Activated CD4-positive, alpha-beta T cell treated with anti-CD3 and anti-CD28 coated beads for 48 hours (primary cell): ENCODE results near the gene ECD.

Experiments used
- DNase-seq: peaks from one replicate; pipeline ENCODE4 v3.0.0-alpha.2; 2020

The ECD gene

DNA sequence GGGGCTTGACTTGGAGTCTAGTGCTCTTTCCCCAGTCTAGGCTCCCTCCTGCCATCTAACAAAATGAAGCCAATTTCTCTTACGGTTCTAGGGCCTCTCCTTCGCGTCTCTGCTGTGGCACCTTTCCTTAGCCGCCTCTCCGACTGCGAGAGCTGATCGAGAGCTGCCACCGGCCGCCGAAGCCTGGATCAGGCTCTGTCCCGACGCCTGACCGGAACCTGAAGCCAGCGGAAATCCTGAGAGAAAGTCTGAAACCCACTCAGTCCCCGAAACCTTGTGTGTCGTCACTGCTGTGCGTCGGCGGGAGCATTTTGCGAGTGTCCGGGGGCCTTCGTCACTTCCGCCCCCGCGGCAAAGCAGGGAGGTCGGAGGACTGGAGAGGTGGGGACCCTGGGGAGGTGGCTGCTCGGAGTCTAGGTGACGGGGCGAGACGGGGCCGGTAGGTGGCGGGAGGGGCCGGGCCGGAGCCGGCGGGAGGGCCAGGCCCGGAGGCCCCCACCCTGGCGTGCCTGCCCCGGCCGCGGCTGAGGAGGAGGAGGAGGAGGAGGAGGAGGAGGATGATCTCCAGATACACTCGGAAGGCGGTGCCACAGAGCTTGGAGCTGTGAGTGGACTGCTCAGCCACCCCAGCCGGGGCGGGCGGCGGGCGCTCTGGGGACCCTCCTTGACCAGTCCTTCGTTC, at the start of gene ECD, which contains the start of gene FAM149B1:
Gene ECD (minus strand): TSS at position 226 of the 682 bp plus-strand sequence. CDS start 4,071 bp downstream, outside the sequence.
Gene FAM149B1 (plus strand): TSS at position 337 of the 682 bp plus-strand sequence. CDS start 221 bp downstream, at position 558.
- peak; percentile 96 for DNase-seq

DNA sequence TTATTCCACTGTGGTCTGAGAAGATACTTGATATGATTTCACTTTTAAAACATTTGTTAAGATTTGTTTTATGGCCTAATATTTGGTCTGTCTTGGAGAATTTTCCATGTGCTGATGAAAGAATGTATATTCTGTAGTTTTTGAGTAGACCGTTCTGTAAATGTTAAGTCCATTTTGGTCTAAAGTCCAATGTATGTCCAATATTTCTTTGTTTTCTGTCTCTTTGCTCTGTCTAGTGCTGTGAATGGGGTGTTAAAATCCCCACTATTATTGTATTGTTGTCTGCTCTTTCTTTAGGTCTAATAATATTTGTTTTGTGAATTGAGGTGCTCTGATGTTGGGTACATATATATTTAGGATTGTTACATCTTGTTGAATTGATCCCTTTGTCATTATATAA, 47.9 kb upstream of the ECD start:
- no peak for DNase-seq

DNA sequence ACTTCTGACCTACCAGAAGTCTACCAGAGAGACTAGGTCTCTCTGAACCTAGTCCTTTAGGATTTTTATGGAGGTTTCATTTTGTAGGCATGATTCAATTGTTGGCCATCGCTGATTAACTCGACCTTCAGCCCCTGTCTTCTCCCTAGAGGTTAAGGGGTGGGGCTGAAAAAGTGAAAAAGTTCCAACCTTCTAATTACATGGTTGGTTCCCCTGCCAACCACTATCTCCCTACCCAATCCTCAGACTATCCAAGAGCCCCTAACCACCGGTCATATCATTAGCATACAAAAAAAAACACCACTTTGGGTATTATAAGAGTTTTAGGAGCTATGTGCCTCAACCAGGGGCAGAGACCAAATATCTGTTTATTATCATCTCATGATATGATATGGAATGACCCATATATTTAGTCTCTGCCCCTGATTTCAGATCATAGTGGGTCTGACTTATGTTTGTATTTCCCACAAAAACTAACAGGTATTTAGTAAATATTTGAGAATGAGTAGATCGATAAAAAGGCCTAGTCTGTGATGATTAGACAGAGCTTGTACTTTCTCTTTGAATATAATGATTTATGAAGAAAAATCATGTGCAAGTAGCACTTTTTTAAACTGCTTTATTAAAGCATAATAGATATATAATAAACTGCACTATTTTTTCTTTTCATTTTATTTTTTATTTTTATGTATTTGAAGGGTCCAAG, 43.5 kb upstream of the ECD start:
- no peak for DNase-seq

DNA sequence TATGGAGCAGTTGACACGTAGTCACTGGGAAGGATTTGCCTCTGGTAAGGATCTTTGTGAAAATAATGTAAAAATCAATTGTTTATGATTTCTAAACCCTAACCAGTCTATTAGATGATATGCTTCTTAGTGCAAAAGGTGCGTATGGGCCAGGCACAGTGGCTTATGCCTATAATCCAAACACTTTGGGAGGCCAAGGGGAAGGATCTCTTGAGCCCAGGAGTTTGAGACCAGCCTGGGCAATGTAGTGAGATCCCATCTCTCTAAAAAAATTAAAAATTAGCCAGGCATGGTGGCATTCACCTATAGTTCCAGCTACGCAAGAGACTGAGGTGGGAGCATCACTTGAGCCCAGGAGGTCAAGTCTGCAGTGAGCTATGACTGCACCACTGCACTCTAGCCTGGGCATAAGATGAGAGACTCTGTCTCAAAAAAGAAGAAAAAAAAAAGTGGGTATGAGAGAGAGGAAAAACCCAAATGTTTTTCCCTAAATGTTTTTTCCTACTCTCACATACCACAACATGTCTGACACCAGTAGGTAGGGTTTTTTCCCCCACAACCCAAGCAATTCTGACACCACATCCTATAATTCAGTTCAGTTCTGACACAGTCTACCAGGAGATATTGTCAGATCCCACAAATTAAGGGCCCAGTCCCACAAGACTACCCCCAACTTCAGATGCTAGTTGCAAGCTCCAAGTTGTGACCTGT, 42.7 kb upstream of the ECD start:
- DNase-seq = no peak

DNA sequence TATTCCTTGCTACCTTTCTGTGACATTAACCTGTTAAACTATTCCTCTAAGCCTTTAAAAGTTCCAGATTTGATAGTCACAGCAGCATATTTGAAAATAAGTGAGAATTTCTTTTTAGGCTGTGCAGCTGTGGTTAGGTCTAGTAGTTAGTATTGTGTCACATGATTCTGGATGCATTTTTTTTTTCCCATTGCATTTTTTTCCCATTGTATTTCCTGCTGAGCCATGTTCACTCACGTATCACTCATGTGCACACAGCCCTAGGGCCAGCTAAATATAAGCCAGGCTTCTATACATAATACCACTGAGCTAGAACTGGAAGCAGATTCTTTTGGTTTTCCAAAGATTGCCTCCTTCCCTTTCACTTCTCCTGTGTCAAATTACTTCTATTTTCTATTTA, 41.9 kb upstream of the ECD start:
- no peak for DNase-seq

DNA sequence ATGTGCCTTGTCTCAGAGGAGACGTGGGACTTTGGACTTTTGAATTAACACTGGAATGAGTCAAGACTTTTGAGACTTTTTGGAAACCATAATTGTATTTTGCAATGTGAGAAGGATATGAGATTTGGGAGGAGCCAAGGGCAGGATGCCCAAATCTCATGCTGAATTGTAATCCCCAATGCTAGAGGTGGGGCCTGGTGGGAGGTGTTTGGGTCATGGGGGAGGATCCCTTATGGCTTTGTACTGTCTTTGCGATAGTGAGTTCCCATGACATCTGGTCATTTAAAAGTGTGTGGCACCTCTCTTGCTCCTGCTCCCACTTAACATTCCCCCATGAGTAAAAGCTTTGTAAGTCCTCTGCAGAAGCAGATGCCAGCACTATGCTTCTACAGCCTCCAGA, 40.1 kb upstream of the ECD start:
- no peak for DNase-seq

DNA sequence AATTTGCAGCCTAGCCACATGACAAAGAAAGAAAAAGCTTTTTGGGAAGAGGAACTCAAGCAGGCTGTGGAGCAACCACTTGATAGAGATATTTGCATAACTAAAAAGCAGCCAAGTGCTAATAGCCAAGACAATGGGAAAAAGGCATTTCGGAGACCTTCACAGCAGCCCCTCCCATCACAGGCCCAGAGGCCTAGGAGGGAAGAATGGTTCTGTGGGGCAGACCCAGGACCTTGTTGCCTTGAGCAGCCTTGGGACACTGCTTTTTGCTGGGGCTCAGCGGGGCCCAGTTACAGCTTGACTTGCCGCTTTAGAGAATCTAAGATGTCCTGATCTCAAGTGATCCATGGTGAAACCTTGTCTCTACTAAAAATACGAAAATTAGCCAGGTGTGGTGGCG, 38.6 kb upstream of the ECD start:
- DNase-seq = no peak

DNA sequence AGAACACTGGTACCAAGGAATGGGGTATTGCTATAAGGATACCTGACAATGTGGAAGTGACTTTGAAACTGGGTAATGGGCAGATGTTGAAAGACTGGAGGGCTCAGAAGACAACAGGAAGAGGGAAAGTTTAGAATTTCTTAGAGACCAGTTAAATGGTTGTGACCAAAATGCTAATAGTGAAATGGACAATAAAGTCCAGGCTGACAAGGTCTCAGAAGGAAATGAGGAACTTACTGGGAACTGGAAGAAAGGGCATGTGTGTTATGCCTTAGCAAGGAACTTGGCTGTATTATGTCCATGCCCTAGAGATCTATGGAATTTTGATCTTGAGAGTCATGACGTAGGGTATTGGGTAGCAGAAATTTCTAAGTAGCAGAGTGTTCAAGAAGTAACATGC, 38.1 kb upstream of the ECD start:
- no peak for DNase-seq

DNA sequence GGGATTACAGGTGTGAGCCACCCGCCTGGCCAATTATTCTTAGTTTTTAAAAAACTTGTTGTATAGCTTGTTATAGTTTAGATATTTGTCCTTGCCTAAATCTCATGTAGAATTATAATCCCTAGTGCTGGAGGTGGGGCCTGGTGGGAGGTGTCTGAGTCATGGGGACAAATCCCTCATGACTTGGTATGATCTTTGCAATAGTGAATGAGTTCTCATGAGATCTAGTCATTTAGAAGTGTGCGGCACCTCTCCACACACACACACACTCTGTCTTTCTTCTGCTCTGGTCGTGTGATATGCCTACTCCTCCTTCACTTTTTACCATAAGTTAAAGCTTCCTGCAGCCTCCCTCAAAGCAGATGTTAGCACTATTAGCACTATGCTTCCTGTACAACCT, 37.3 kb upstream of the ECD start:
- DNase-seq = no peak

DNA sequence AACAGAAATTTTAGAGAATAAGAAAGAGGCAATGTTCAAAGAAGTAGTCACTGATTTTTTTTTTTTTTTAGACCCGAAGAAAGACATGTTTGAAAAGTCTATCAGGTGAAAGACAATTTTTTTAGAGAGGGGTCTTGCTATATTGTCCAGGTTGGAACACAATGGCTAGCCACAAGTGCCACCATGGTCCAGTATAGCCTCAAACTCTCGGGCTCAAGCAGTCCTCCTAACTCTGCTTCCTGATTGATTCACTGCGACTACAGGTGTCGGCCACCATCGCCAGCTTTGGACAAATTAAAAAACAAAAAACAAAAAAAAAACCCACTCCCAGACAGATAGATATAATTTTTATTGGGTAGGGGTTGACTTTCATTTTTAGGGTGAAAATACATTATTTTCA, 22.4 kb upstream of the ECD start:
- no peak for DNase-seq

DNA sequence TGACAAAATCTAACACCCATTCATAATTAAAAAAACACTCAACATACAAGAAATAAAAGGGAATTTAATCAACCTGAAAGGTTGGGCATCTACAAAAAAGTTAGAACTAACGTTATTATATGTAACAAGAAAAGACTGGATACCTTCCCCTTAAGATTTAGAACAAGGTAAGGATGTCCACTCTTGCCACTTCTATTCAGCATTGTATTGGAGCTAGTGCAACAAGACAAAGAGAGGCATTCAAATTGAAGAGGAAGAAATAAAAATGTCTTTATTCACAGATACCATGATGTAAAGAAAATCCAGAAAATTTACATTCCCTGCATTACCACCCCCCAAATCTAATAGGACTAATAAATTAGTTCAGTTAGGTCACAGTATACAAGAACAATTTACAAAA, 18.5 kb upstream of the ECD start:
- DNase-seq = no peak

DNA sequence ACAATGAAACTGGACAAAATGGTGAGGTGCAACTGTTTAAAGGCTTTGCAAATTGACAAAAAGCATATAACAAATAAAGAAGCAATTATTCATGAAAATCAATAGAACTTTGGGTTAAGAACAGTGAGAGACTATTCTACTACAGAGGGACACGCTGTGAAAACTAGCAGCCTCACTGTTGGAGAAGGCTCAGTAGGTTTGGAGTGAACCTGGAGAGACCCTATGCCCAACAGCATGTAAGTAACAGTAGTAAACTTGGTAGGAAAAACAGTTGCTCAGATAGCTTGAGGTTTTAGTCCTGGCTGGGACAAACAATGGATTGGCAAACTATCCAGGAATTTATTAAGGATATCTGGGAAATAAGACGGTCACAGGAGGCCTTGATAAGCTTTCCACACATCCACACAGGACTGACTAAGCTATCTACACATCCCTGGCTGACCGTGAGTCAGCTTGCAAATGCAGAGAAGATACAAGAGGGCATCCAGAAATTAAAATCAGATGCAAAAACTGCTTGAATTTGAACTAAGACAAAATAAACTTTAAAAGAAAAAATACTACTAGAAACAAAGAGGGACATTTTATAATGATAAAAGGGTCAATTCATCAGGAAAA, 16.0 kb upstream of the ECD start:
- DNase-seq = no peak

DNA sequence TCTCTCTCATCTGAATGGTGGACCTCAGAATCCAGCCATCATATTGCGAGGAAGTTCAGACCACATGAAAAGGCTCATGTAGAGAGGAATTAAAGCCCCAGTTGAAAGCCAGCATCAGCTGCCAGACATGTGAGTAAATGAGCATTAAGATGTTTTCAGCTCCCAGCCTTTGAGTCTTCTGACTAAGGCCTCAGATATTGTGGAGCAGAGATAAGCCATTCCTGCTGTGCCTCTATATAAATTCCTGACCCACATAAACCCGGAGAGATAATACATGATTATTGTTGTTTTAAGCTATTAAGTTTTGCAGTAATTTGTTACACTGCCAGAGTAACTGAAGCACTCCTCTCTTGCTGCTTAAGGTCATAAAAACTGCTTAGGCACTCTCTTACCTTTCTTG, 14.8 kb upstream of the ECD start:
- no peak for DNase-seq

DNA sequence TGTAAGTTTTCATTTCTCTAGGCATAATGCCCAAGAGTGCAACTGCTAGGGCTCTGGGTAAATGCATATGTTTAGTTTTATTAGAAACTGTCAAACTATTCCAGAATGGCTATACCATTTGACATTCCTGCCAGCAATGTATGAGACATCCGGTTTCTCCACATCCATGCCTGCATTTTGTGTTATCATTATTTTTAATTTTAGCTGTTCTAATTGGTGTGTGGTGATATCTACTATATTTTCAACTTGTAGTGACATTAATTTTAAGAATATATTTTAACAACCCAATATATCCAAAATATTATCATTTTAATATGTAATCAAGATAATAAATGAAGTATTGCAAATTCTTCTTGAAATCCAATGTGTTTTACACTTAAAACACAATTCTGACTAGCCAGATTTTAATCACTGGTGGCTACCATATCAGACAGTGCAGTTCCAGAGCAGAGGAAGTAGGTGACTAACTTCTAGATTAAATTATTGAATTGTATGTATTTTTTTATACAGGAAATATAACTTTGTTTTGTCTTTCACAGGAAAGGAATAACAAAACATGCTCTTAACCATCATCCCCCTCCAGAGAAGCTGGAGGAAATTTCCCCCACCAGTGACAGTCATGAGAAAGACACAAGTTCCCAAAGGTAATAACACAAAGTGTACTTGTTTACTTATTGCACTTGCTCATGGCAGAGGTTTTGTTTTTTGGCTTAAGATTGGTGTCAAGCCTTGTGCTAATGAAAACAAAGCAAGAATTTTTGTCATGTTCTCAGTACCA, 6.5 kb upstream of the ECD start:
- DNase-seq = no peak

DNA sequence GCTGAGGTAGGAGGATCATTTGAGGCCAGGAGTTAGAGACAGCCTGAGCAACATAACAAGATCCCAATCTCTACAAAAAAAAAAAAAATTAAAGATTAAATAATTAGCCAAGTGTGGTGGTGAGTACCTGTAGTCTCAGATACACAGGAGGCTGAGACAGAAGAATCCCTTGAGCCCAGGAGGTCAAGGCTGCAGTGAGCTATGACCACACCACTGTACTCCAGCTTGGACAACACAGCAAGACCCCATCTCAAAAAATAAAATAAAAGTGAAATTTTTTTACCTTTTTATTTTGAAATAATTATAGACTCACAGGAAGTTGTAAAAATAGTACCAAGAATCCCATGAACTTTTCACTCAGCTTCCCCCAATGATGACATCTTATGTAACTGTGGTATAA, 5.1 kb upstream of the ECD start:
- no peak for DNase-seq

DNA sequence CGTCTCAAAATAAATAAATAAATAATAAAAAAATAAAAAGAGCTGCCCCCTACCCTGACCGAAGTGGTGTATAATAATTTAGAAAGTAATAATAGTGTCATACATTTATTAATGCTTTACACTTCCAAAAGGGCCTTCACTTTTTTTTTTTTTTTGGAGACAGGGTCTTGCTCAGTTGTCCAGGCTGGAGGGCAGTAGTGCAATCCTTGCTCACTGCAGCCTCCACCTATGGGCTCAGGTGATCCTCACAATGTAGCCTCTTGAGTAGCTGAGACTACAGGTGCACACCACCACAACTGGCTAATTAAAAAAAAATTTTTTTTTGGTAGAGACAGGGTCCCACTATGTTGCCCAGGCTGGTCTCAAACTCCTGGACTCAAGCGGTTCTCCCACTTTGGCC, 1.5 kb upstream of the ECD start:
- no peak for DNase-seq

DNA sequence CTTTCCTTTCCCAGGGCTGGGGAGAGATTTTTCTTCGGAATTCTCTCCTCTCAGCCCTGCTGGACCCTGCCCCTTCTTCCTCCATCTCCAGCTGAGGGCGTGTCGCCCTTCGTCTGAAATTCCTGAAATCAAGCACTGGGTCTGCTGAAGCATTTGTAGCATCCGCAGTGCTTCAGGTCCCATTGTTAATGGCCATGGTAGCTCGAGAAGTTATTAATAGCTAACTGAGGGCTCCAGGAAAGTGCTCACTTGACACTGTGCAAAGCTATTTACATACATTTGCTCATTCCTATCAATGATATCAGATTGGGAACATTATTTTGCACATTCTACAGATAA, 626 bp upstream of the ECD start:
- no peak for DNase-seq

DNA sequence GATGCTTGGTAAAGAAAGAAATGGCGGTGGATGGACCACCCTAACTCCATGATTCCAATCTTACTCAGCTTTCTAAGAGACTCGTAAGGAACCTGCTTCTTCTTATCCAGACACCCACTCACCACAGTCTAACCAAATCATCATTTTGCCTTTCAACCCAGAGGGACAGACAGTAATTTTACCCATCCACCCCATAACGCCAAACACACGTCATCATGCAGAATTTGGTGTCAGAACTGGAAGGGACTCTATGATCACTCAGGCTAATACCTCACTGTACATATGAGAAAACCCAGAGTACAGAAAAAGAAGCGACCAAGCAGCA, 388 bp downstream of the ECD start:
- DNase-seq = peak; percentile 31

DNA sequence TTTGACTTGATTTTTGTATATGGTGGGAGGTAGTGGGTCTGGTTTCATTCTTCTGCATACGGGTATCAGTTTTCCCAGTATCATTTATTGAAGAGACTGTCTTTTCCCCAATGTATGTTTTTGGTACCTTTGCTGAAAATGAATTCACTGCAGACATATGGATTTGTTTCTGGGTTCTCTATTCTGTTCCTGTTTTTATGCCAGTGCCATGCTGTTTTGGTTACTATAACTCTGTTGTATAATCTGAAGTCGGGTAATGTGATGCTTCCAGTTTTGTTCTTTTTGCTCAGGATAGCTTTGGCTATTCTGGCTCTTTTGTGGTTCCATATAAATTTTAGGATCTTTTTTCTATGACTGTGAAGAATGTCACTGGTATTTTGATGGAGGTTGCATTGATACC, 836 bp downstream of the ECD start:
- no peak for DNase-seq

DNA sequence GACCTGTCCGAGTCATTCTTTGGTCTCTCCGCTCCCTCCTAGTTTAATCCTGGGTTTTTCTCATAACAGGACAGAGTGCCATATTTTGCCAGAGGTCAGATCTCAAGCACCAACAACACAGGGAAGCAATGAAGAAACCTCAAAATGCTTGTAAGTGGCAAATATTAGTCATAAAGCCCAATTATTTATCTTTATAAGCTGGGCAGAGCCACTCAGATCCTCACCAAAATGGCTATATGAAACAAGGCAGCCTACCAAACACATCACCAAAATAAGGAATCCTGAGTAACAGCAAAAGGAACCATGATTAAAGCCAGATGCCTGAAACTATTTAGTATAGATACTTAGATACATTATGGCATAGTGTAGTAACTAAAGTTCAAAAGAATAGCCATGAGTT, 4.7 kb downstream of the ECD start:
- no peak for DNase-seq

DNA sequence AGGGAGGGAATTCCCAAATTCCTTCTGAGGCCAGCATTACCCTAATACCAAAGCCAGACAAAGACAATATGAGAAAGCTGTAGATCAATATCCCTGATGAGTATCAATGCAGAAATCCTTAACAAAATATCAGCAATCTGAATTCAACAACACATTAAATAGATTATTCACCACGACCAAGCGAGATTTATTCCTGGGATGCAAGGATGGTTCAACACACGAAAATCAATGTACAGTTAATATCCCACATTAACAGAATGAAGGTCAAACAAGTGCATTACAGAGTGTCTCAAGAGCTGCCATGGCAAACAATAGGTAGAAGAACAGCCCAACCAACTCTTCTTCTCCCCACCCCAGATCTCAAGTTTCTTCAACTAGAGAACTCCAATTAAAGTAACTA, 6.1 kb downstream of the ECD start:
- no peak for DNase-seq

DNA sequence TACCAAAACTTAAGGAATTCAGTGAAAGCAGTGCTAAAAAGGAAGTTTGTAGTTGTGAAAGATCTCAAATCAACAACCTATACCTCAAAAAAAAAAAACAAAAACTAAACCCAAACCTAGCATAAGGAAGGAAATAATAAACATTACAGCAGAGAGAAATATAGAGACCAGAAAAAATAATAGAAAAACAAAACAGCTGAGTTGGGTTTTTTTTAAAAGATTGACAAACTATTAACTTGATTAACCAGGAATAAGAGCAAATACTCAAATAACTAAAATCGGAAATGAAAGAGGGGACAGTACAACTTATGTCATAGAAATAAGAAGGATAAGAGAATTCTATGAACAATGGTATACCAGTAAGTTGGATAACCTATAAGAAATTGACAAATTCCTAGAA, 6.7 kb downstream of the ECD start:
- DNase-seq = no peak

DNA sequence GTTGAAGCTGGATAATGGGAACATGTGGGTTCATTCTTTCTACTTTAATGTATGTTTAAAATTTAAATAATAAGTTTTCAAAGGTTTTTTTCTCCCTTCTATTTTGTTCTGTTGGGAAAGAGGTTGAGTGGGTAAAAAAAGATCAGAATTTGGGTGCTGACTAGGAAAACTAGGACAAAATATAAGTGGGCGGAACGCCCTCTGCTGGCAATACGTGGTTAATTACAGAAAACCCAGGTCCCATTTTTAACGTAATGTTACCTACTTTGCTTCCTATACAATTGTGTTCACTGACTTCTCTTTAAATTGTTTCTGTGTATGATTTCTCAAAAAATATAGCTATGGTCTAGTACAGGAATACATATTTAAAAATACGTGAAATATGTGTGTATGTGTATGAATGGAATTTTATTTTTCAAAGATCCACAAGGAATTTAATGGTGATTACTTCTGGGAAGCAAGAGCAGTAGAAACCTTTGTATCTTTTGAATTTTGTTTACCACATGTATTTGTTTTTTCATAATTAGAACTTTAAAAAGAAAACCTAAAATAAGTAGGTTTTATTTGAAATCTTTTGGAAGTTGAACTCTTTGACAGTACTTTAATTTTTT, 8.7 kb downstream of the ECD start:
- DNase-seq = peak; percentile 65
